ENCODE data around the gene PDE9A. TPM values are rescaled to one million over a fixed set of nuclear protein-coding genes. Genes with fewer than 3 reads are reported as not detected.

Gene PDE9A
- total and polyA plus RNA-seq, 2 of the 4 experiments (the other 2 are of a cell fraction): 0.89 to 0.90 TPM

DNA sequence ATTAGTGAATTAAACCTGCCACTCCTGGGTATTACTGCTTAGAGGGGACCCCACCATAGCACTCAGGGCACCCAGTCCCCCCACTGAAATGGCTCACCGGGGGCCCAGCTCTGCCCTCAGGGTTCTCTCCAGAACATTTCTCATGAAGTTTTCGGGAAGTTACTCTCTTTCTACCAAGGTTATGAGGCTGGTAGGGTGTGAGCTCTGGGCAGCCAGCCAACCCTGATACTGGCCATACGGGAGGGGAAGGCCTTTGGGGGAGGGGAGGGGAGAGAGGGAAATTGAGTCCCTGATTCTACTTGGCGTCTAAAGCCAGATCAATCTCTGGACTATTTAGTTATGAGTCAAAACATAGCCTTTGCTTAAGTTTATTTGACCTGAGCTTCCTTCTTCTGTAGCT, 12.9 kb upstream of the PDE9A start:
- Histone ChIP-seq H3K36me3 (ENCODE audit: control insufficient read depth, insufficient read depth, low read length) (no peaks in the 10 kb centered on the region), H2BK5ac (ENCODE audit: low read depth, low read length, poor library complexity, severe bottlenecking) (no peak overlapping the region), H3K18ac (ENCODE audit: low read depth, low read length) (no peak overlapping the region), H4K8ac (ENCODE audit: low read depth in 2 of 2, low read length in 2 of 2) (no peak overlapping the region), H3K56ac (ENCODE audit: extremely low read depth, insufficient read depth, low read length) (no peak overlapping the region), H2BK20ac (ENCODE audit: low read depth, low read length) (no peak overlapping the region), H3K79me1 (ENCODE audit: low read depth in 1 of 2, low read length in 2 of 2) (no peaks in the 10 kb centered on the region), H4K5ac (ENCODE audit: low read depth, low read length) (no peak overlapping the region), H3K27me3 (ENCODE audit: control insufficient read depth, insufficient read depth, low read length) (no peaks in the 10 kb centered on the region; the same call in 1 of the 2 replicates), H3K14ac (replicated peaks; ENCODE audit: low read depth, low read length) (no peak overlapping the region), H2AK9ac (replicated peaks; ENCODE audit: low read depth, low read length, poor library complexity) (no peak overlapping the region), H3K9me1 (ENCODE audit: insufficient read depth, low read length) (no peaks in the 10 kb centered on the region), H3K4me1 (ENCODE audit: control insufficient read depth, insufficient read depth, low read length) (peaks cover 18% of the 10 kb centered on the region), H4K91ac (ENCODE audit: insufficient read depth, low read depth, low read length) (no peak overlapping the region), H4K20me1 (ENCODE audit: insufficient read depth, low read length) (peaks cover 2% of the 10 kb centered on the region; the same call in 1 of the 2 replicates), H2AFZ (replicated peaks; ENCODE audit: low read length, poor library complexity) (no peak overlapping the region), H2BK15ac (ENCODE audit: low read depth, low read length) (no peak overlapping the region), H3K4ac (ENCODE audit: low read depth, low read length) (no peak overlapping the region), H3K9ac (ENCODE audit: low read depth, low read length) (no peak overlapping the region), H3K9me3 (ENCODE audit: control insufficient read depth, insufficient read depth, low read length) (no peaks in the 10 kb centered on the region), H3K4me2 (ENCODE audit: low read depth, low read length) (no peak overlapping the region), H3K23ac (ENCODE audit: low read depth, low read length) (no peak overlapping the region), H3K27ac (ENCODE audit: insufficient read depth, low read length) (no peak overlapping the region), H2AK5ac (ENCODE audit: low read depth, low read length) (no peak overlapping the region), H2BK120ac (ENCODE audit: low read depth, low read length) (no peak overlapping the region), H3K4me3 (ENCODE audit: insufficient read depth, low read depth, low read length) (no peak overlapping the region)
- intact Hi-C loops (cut with micrococcal nuclease): no loop called here
- CTCF ChIA-PET: no interaction called here
- ATAC-seq (ENCODE audit: low read depth): no peak
- TF ChIP-seq, protein P1, sequence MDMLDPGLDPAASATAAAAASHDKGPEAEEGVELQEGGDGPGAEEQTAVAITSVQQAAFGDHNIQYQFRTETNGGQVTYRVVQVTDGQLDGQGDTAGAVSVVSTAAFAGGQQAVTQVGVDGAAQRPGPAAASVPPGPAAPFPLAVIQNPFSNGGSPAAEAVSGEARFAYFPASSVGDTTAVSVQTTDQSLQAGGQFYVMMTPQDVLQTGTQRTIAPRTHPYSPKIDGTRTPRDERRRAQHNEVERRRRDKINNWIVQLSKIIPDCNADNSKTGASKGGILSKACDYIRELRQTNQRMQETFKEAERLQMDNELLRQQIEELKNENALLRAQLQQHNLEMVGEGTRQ (IDR thresholded peaks at IDR 0.05; ENCODE audit: low read depth, low read length): no peak
- TF ChIP-seq RAD21 (IDR thresholded peaks at IDR 0.05; ENCODE audit: low read length) (no peak), RFX5 (IDR thresholded peaks at IDR 0.05; ENCODE audit: low read depth, low read length) (no peak), CEBPB (IDR thresholded peaks at IDR 0.05; ENCODE audit: low read depth, low read length) (no peak), MXI1 (IDR thresholded peaks at IDR 0.05; ENCODE audit: borderline replicate concordance, low read depth, low read length) (no peak), SMC3 (IDR thresholded peaks at IDR 0.05; ENCODE audit: low read depth, low read length) (no peak), POLR2A (IDR thresholded peaks at IDR 0.05; ENCODE audit: low read depth, low read length) (no peak), BHLHE40 (IDR thresholded peaks at IDR 0.05; ENCODE audit: low read depth, low read length) (no peak), RCOR1 (IDR thresholded peaks at IDR 0.05; ENCODE audit: insufficient replicate concordance, low read length) (no peak), NFE2L2 (IDR thresholded peaks at IDR 0.05; ENCODE audit: low read depth, low read length) (no peak), MAFK (IDR thresholded peaks at IDR 0.05; ENCODE audit: low read depth, low read length) (no peak)
- TF ChIP-seq, protein P2, sequence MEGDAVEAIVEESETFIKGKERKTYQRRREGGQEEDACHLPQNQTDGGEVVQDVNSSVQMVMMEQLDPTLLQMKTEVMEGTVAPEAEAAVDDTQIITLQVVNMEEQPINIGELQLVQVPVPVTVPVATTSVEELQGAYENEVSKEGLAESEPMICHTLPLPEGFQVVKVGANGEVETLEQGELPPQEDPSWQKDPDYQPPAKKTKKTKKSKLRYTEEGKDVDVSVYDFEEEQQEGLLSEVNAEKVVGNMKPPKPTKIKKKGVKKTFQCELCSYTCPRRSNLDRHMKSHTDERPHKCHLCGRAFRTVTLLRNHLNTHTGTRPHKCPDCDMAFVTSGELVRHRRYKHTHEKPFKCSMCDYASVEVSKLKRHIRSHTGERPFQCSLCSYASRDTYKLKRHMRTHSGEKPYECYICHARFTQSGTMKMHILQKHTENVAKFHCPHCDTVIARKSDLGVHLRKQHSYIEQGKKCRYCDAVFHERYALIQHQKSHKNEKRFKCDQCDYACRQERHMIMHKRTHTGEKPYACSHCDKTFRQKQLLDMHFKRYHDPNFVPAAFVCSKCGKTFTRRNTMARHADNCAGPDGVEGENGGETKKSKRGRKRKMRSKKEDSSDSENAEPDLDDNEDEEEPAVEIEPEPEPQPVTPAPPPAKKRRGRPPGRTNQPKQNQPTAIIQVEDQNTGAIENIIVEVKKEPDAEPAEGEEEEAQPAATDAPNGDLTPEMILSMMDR (conservative IDR thresholded peaks at IDR 0.05; ENCODE audit: low read depth, low read length): no peak
- TF ChIP-seq, protein P3, sequence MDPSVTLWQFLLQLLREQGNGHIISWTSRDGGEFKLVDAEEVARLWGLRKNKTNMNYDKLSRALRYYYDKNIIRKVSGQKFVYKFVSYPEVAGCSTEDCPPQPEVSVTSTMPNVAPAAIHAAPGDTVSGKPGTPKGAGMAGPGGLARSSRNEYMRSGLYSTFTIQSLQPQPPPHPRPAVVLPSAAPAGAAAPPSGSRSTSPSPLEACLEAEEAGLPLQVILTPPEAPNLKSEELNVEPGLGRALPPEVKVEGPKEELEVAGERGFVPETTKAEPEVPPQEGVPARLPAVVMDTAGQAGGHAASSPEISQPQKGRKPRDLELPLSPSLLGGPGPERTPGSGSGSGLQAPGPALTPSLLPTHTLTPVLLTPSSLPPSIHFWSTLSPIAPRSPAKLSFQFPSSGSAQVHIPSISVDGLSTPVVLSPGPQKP (IDR thresholded peaks at IDR 0.05; ENCODE audit: borderline replicate concordance, low read depth, low read length): no peak
- dilution Hi-C loops (cut with HindIII; ENCODE audit: low sequenced_read_pairs, unreplicated experiment): no loop called here
- 0% methylated on average over 1 of the region's 4 CpGs; no CpG with 5 or more reads in 1 of the 2 experiments for WGBS, 2 experiments (ENCODE audit: extremely low coverage in 2 of 2, insufficient read length in 1 of 2)
- no peak for DNase-seq
- in situ Hi-C loops (cut with MboI; ENCODE audit: low sequenced_read_pairs): no loop called here
- POLR2A ChIA-PET (ENCODE audit: unreplicated experiment): no interaction called here
- no TSS peak for BruUV-seq (replicated peaks)
